Breast epithelium (tissue), 3 donors: ENCODE data around the gene GRIN3A.

Experiments
- CTCF ChIP-seq, 3 donors: fragments of 450-650 bp; IDR thresholded peaks; one replicate each; pipeline ENCODE4 v1.5.1; 2016 to 2017; ENCODE audit warnings: antibody characterized with exemption in 3 of 3, mild to moderate bottlenecking in 3 of 3, moderate library complexity in 3 of 3
- POLR2A ChIP-seq: fragments of 450-650 bp; IDR thresholded peaks from one replicate; pipeline ENCODE4 v1.6.1; 2016; ENCODE audit warnings: antibody characterized with exemption, mild to moderate bottlenecking, moderate library complexity

- TF ChIP-seq CTCF (IDR thresholded peaks at IDR 0.05) (no peak), POLR2A (no peak)
These were observed 214.1 kb downstream of the GRIN3A start for GRCh38 chr9:101524371-101524770.
